Panc1 (cell line): ENCODE results near the gene TANGO6. TPM values are rescaled to one million over a fixed set of nuclear protein-coding genes. Genes with fewer than 3 reads are reported as not detected.

Experiments used
- ATAC-seq: fragments of 200-7000 bp; cut with Tn5 transposase; 2 replicates; pipeline ENCODE4 v1.9.1; 2020; ENCODE audit warnings: mild to moderate bottlenecking, moderate library complexity
- BruUV-seq: library from RNA; stranded (reverse); fragments of 400-500 nt; replicated peaks from 2 replicates; lab custom pipeline; 2021; lab: Mats Ljungman, UMichigan
- CTCF ChIA-PET: fragments of 300-600 bp; sonication (Branson Sonifier 250); formaldehyde crosslinking; loops from one replicate; lab custom pipeline; 2022; ENCODE audit warnings: antibody characterized with exemption; lab: Charles Lee
- POLR2A ChIA-PET: fragments of 300-600 bp; sonication (Branson Sonifier 250); formaldehyde crosslinking; loops from one replicate; lab custom pipeline; 2022; ENCODE audit warnings: antibody characterized with exemption; lab: Charles Lee
- DNase-seq: peaks from one replicate; pipeline ENCODE4 v3.0.0-alpha.2; 2010; ENCODE audit warnings: low read depth, low spot score
- H3K27ac ChIP-seq: 2 replicates; pipeline ENCODE4 v1.5.1; 2011; ENCODE audit warnings: mild to moderate bottlenecking, low read length, inconsistent platforms
- H3K27me3 ChIP-seq: fragments of 200-500 bp; sonication (Bioruptor generic); 2 replicates; pipeline ENCODE4 v1.6.0; 2014; ENCODE audit warnings: low read length, inconsistent platforms; ENCODE audit not compliant: control insufficient read depth, insufficient read depth
- H3K36me3 ChIP-seq: fragments of 200-500 bp; sonication (Bioruptor generic); 2 replicates; pipeline ENCODE4 v1.5.1; 2014; ENCODE audit warnings: inconsistent platforms, mild to moderate bottlenecking, low read length, moderate library complexity; ENCODE audit not compliant: control insufficient read depth, insufficient read depth
- H3K4me1 ChIP-seq: 2 replicates; pipeline ENCODE4 v1.5.1; 2011; ENCODE audit warnings: inconsistent platforms, mild to moderate bottlenecking, low read length, moderate library complexity; ENCODE audit not compliant: control insufficient read depth, insufficient read depth
- H3K4me3 ChIP-seq, 2 experiments: 2 replicates each; pipeline ENCODE4 v1.5.1; 2011 to 2012; ENCODE audit warnings: low read depth in 2 of 2, low read length in 2 of 2, mild to moderate bottlenecking in 2 of 2, inconsistent platforms in 1 of 2, moderate library complexity in 1 of 2
- H3K9me3 ChIP-seq: fragments of 200-500 bp; sonication (Bioruptor generic); 2 replicates; pipeline ENCODE4 v1.5.1; 2014; ENCODE audit warnings: low read depth, mild to moderate bottlenecking, inconsistent platforms, low read length, moderate library complexity; ENCODE audit not compliant: control insufficient read depth, insufficient read depth
- POLR2AphosphoS5 ChIP-seq: IDR thresholded peaks from 2 replicates; pipeline ENCODE4 v1.6.1; 2012; ENCODE audit warnings: mild to moderate bottlenecking, low read depth, low read length, moderate library complexity
- SIN3A ChIP-seq: IDR thresholded peaks from 2 replicates; pipeline ENCODE4 v1.6.1; 2012; ENCODE audit warnings: low read depth, mild to moderate bottlenecking, low read length, moderate library complexity, borderline replicate concordance; ENCODE audit not compliant: insufficient read depth
- TCF7L2 ChIP-seq: IDR thresholded peaks from 2 replicates; pipeline ENCODE4 v1.6.1; 2011; ENCODE audit warnings: mild to moderate bottlenecking, low read depth, low read length, inconsistent platforms
- in situ Hi-C: cut with HindIII; loops from 2 replicates; pipeline ENCODE4 v1.10.0; 2016; ENCODE audit warnings: low sequenced_read_pairs, low pct_unique_long_range_greater_than_20kb
- intact Hi-C: fragments of 100-400 bp; cut with micrococcal nuclease; formaldehyde crosslinking; loops from one replicate; pipeline ENCODE4 v1.10.0; 2022; ENCODE audit not compliant: unreplicated experiment
- total RNA-seq: library from RNA; stranded (reverse); gene quantifications from one replicate; pipeline ENCODE4 v1.2.1, GENCODE V29; 2021; ENCODE audit not compliant: unreplicated experiment
- TF ChIP-seq, protein P1 (sequence below): fragments of 450-650 bp; IDR thresholded peaks from 2 replicates; pipeline ENCODE4 v1.5.1; 2017; ENCODE audit warnings: mild to moderate bottlenecking
- TF ChIP-seq, protein P2 (sequence below), 2 experiments: IDR thresholded peaks; 2 replicates each; pipeline ENCODE4 v1.6.1; 2011 to 2012; ENCODE audit warnings: low read depth in 2 of 2, control low read depth in 1 of 2, low read length in 1 of 2, mild to moderate bottlenecking in 1 of 2, moderate library complexity in 1 of 2; ENCODE audit not compliant: insufficient read depth in 1 of 2

Gene TANGO6
- total RNA-seq, 1 experiment from 2014 or later = 11.0 TPM

DNA sequence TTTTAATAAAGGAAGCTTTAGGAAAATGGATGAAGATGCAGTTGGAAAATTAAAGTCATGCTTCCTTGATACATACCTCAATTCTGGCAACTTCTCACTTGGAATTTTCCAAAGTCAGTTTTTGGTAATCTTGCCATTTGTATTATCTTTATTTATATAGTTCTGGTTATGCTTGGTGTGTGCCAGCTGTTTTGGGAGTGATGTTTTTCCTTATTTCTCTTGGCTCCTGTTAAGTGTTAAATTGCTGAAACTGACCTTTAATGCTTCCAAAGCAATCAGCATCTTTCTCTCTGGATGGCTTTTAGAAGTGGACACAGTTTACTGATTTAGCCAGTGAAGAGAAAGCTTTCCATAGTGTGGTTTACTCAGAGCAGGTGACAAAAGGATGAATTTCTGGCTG lies 192.0 kb downstream of the TANGO6 start:
- intact Hi-C loops = no loop called here
- no peak for ATAC-seq
- ChIA-PET CTCF (no interaction called here), POLR2A (no interaction called here)
- TF ChIP-seq TCF7L2 = no peak
- TF ChIP-seq, protein P1, sequence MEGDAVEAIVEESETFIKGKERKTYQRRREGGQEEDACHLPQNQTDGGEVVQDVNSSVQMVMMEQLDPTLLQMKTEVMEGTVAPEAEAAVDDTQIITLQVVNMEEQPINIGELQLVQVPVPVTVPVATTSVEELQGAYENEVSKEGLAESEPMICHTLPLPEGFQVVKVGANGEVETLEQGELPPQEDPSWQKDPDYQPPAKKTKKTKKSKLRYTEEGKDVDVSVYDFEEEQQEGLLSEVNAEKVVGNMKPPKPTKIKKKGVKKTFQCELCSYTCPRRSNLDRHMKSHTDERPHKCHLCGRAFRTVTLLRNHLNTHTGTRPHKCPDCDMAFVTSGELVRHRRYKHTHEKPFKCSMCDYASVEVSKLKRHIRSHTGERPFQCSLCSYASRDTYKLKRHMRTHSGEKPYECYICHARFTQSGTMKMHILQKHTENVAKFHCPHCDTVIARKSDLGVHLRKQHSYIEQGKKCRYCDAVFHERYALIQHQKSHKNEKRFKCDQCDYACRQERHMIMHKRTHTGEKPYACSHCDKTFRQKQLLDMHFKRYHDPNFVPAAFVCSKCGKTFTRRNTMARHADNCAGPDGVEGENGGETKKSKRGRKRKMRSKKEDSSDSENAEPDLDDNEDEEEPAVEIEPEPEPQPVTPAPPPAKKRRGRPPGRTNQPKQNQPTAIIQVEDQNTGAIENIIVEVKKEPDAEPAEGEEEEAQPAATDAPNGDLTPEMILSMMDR = no peak
- no peak for TF ChIP-seq POLR2AphosphoS5
- no peak for TF ChIP-seq SIN3A
- TF ChIP-seq, protein P2, sequence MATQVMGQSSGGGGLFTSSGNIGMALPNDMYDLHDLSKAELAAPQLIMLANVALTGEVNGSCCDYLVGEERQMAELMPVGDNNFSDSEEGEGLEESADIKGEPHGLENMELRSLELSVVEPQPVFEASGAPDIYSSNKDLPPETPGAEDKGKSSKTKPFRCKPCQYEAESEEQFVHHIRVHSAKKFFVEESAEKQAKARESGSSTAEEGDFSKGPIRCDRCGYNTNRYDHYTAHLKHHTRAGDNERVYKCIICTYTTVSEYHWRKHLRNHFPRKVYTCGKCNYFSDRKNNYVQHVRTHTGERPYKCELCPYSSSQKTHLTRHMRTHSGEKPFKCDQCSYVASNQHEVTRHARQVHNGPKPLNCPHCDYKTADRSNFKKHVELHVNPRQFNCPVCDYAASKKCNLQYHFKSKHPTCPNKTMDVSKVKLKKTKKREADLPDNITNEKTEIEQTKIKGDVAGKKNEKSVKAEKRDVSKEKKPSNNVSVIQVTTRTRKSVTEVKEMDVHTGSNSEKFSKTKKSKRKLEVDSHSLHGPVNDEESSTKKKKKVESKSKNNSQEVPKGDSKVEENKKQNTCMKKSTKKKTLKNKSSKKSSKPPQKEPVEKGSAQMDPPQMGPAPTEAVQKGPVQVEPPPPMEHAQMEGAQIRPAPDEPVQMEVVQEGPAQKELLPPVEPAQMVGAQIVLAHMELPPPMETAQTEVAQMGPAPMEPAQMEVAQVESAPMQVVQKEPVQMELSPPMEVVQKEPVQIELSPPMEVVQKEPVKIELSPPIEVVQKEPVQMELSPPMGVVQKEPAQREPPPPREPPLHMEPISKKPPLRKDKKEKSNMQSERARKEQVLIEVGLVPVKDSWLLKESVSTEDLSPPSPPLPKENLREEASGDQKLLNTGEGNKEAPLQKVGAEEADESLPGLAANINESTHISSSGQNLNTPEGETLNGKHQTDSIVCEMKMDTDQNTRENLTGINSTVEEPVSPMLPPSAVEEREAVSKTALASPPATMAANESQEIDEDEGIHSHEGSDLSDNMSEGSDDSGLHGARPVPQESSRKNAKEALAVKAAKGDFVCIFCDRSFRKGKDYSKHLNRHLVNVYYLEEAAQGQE (IDR thresholded peaks at IDR 0.05; ENCODE audit: insufficient read depth in 1 of 2, low read depth in 2 of 2, low read length in 1 of 2) = no peak
- no peaks in the 10 kb centered on the region for H3K4me1 ChIP-seq
- H3K36me3 ChIP-seq = no peaks in the 10 kb centered on the region
- in situ Hi-C loops = no loop called here
- H3K27me3 ChIP-seq = no peaks in the 10 kb centered on the region
- no peak overlapping the region for H3K4me3 ChIP-seq
- no TSS peak for BruUV-seq
- no peak overlapping the region for H3K27ac ChIP-seq
- DNase-seq = no peak
- no peaks in the 10 kb centered on the region for H3K9me3 ChIP-seq

DNA sequence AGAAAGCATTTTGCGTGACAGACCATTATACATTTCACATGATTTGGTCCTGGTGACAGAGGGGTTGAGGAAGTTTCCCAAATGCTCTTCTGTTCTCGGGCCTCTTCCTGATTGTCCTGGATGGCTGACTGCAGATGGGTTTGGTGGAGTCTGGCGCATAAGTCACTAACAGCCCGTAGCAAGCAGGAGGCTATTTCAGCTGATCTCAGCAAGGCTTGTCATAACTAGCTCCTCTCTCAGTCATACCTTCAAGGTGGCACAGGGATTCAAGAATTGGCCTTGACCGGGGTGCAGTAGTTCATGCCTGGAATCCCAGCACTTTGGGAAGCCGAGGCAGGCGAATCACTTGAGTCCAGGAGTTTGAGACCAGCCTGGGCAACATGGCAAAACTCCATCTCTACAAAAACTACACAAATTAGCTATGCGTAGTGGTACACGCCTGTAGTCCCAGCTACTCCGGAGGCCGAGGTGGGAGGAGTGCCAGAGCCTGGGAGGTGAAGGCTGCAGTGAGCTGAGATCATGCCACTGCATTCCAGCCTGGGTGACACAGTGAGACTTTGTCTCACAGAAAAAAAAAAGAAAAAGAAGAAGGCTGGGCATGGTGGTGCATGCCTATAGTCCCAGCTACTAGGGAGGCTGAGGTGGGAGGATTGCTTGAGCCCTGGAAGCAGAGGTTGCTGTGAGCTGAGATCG lies 193.2 kb downstream of the TANGO6 start:
- peaks cover 2% of the 10 kb centered on the region; the same call in 1 of the 2 replicates for H3K9me3 ChIP-seq
- CTCF ChIA-PET = no interaction called here
- no peak for DNase-seq
- no peaks in the 10 kb centered on the region for H3K4me1 ChIP-seq
- BruUV-seq = no TSS peak
- POLR2A ChIA-PET = no interaction called here
- no peaks in the 10 kb centered on the region for H3K27me3 ChIP-seq
- no peak for ATAC-seq
- intact Hi-C loops = no loop called here
- in situ Hi-C loops = no loop called here
- no peak overlapping the region for H3K4me3 ChIP-seq
- H3K27ac ChIP-seq = no peak overlapping the region
- H3K36me3 ChIP-seq = no peaks in the 10 kb centered on the region
- TF ChIP-seq, protein P2 (IDR thresholded peaks at IDR 0.05; ENCODE audit: insufficient read depth in 1 of 2, low read depth in 2 of 2, low read length in 1 of 2) = no peak
- TF ChIP-seq SIN3A (no peak), TCF7L2 (no peak), POLR2AphosphoS5 (no peak)
- TF ChIP-seq, protein P1 = no peak
